HepG2 (cell line): ENCODE measurements around the gene TPRKB. TPM values are rescaled to one million over a fixed set of nuclear protein-coding genes. Genes with fewer than 3 reads are reported as not detected.

Experiments used
- ARNT2 ChIP-seq: sonication (generic); formaldehyde crosslinking; IDR thresholded peaks from 2 replicates; pipeline ENCODE4 v1.8.0; 2022; ENCODE audit warnings: mild to moderate bottlenecking, low read depth, missing genetic modification reagents, moderate library complexity
- ATF5 ChIP-seq: sonication (generic); formaldehyde crosslinking; IDR thresholded peaks from 2 replicates; pipeline ENCODE4 v1.4.0; 2020; ENCODE audit warnings: mild to moderate bottlenecking, low read depth, missing genetic modification reagents
- DMTF1 ChIP-seq: sonication (generic); formaldehyde crosslinking; IDR thresholded peaks from 2 replicates; pipeline ENCODE4 v1.4.0; 2020; ENCODE audit warnings: mild to moderate bottlenecking, missing genetic modification reagents
- ELF4 ChIP-seq: sonication (generic); formaldehyde crosslinking; IDR thresholded peaks from 2 replicates; pipeline ENCODE4 v1.5.0; 2020; ENCODE audit warnings: missing genetic modification reagents, mild to moderate bottlenecking, moderate library complexity, borderline replicate concordance
- FOXO1 ChIP-seq: sonication (generic); formaldehyde crosslinking; IDR thresholded peaks from 2 replicates; pipeline ENCODE4 v1.4.0; 2020; ENCODE audit warnings: missing genetic modification reagents
- HNRNPUL1 ChIP-seq: fragments of 200-400 bp; formaldehyde crosslinking; IDR thresholded peaks from 2 replicates; pipeline ENCODE4 v1.6.1; 2017; ENCODE audit warnings: low read depth, mild to moderate bottlenecking, low read length, moderate library complexity
- JUNB ChIP-seq: sonication (generic); formaldehyde crosslinking; IDR thresholded peaks from 2 replicates; pipeline ENCODE4 v1.8.0; 2022; ENCODE audit warnings: missing genetic modification reagents, mild to moderate bottlenecking, borderline replicate concordance
- JUND ChIP-seq: sonication (generic); formaldehyde crosslinking; IDR thresholded peaks from 2 replicates; pipeline ENCODE4 v1.8.0; 2022; ENCODE audit warnings: mild to moderate bottlenecking, missing genetic modification reagents
- MED13 ChIP-seq: sonication (generic); formaldehyde crosslinking; IDR thresholded peaks from 2 replicates; pipeline ENCODE4 v1.5.0; 2020; ENCODE audit warnings: missing genetic modification reagents
- NR0B2 ChIP-seq: sonication (generic); formaldehyde crosslinking; IDR thresholded peaks from 2 replicates; pipeline ENCODE4 v1.4.0; 2020; ENCODE audit warnings: mild to moderate bottlenecking, missing genetic modification reagents
- NR2F6 ChIP-seq, 2 experiments: IDR thresholded peaks; 2 replicates each; pipeline ENCODE4 v1.6.1; 2016; ENCODE audit warnings: antibody characterized with exemption in 1 of 2, mild to moderate bottlenecking in 1 of 2
- POLR2AphosphoS2 ChIP-seq: IDR thresholded peaks from 2 replicates; pipeline ENCODE4 v1.6.1; 2011; ENCODE audit warnings: low read depth, low read length, improper control_type of control experiment
- PTBP1 ChIP-seq: fragments of 200-400 bp; formaldehyde crosslinking; IDR thresholded peaks from 2 replicates; pipeline ENCODE4 v1.6.1; 2018; ENCODE audit warnings: low read length, low read depth; ENCODE audit not compliant: poor library complexity, severe bottlenecking
- REL ChIP-seq: sonication (generic); formaldehyde crosslinking; conservative IDR thresholded peaks from 2 replicates; pipeline ENCODE4 v1.8.0; 2022; ENCODE audit warnings: mild to moderate bottlenecking, missing genetic modification reagents, moderate library complexity
- RNF2 ChIP-seq: fragments of 450-650 bp; conservative IDR thresholded peaks from 2 replicates; pipeline ENCODE4 v1.6.1; 2016; ENCODE audit warnings: low read depth
- SCMH1 ChIP-seq: sonication (generic); formaldehyde crosslinking; IDR thresholded peaks from 2 replicates; pipeline ENCODE4 v1.9.0; 2021; ENCODE audit warnings: missing genetic modification reagents, mild to moderate bottlenecking, borderline replicate concordance
- ZBTB14 ChIP-seq: sonication (generic); formaldehyde crosslinking; IDR thresholded peaks from 2 replicates; pipeline ENCODE4 v1.4.0; 2020; ENCODE audit warnings: missing genetic modification reagents
- ZFP41 ChIP-seq: sonication (generic); formaldehyde crosslinking; IDR thresholded peaks from 2 replicates; pipeline ENCODE4 v1.4.0; 2020; ENCODE audit warnings: mild to moderate bottlenecking, missing genetic modification reagents, borderline replicate concordance
- ZFP62 ChIP-seq: sonication (generic); formaldehyde crosslinking; IDR thresholded peaks from 2 replicates; pipeline ENCODE4 v1.4.0; 2020; ENCODE audit warnings: missing genetic modification reagents
- ZNF251 ChIP-seq: sonication (generic); formaldehyde crosslinking; IDR thresholded peaks from 2 replicates; pipeline ENCODE4 v1.9.0; 2021; ENCODE audit warnings: mild to moderate bottlenecking, missing genetic modification reagents
- ZNF496 ChIP-seq: sonication (generic); formaldehyde crosslinking; IDR thresholded peaks from 2 replicates; pipeline ENCODE4 v1.8.1; 2023; ENCODE audit warnings: mild to moderate bottlenecking, moderate library complexity, missing genetic modification reagents; ENCODE audit not compliant: insufficient replicate concordance
- ZNF567 ChIP-seq: sonication (generic); formaldehyde crosslinking; IDR thresholded peaks from 2 replicates; pipeline ENCODE4 v1.8.1; 2023; ENCODE audit warnings: mild to moderate bottlenecking, missing genetic modification reagents, borderline replicate concordance
- ZNF737 ChIP-seq: sonication (generic); formaldehyde crosslinking; IDR thresholded peaks from 2 replicates; pipeline ENCODE4 v1.5.0; 2020; ENCODE audit warnings: missing genetic modification reagents, mild to moderate bottlenecking, borderline replicate concordance
- ZNF792 ChIP-seq: IDR thresholded peaks from 2 replicates; pipeline ENCODE4 v1.6.1; 2016
- ZSCAN21 ChIP-seq: sonication (generic); formaldehyde crosslinking; IDR thresholded peaks from 2 replicates; pipeline ENCODE4 v1.8.0; 2022; ENCODE audit warnings: mild to moderate bottlenecking, missing genetic modification reagents, moderate library complexity, borderline replicate concordance
- polyA plus RNA-seq, 8 experiments: library from polyadenylated mRNA; depleted of rRNA in 3 of 8; stranded (reverse) in 7 of 8; unstranded in 1 of 8; fragments of >200 nt; fragmentation: Illumina TruSeq in 4 of 8; extraction: Trizol in 4 of 8; gene quantifications; 2 replicates each; pipeline versions ENCODE4 v1.2.1 to v1.2.3, GENCODE V29; 2011 to 2016; ENCODE audit warnings: low read depth in 4 of 8, missing spikeins in 1 of 8, mixed read lengths in 1 of 8; ENCODE audit not compliant: insufficient read depth in 1 of 8
- total RNA-seq, 5 experiments: library from RNA; depleted of rRNA; stranded (reverse); fragments of >200 nt; fragmentation: Illumina TruSeq; extraction: Trizol; gene quantifications; 2 replicates each; pipeline ENCODE4 v1.2.3, GENCODE V29; 2016; ENCODE audit warnings: low read depth in 1 of 5

TPRKB gene
- total and polyA plus RNA-seq, 2 of the 13 experiments (the other 11 are each of a cell fraction or from before 2014, with no cell fraction given) = 32.0 to 58.0 TPM

- TF ChIP-seq ATF5 (CRISPR knock-in tag) (0 out of 2 replicates have a peak, but pooled peaks have one; percentile 70), RNF2 (no peak), JUNB (CRISPR knock-in tag) (no peak; the same call in 1 of the 2 replicates), ARNT2 (CRISPR knock-in tag) (no peak), DMTF1 (0 out of 2 replicates have a peak, but pooled peaks have one; percentile 53), NR2F6 (IDR thresholded peaks at IDR 0.05) (0 out of 2 replicates have a peak, but pooled peaks have one; percentile 17), NR2F6 (CRISPR knock-in tag; IDR thresholded peaks at IDR 0.05) (peak; percentile 67), FOXO1 (CRISPR knock-in tag) (peak; percentile 65; the same call in 1 of the 2 replicates), MED13 (no peak; the same call in 1 of the 2 replicates), ZSCAN21 (CRISPR knock-in tag) (peak; percentile 43; the same call in 1 of the 2 replicates), NR0B2 (CRISPR knock-in tag) (peak; percentile 78), ZNF792 (CRISPR knock-in tag) (peak; percentile 82), SCMH1 (no peak), ZNF496 (CRISPR knock-in tag) (no peak), PTBP1 (no peak), ELF4 (CRISPR knock-in tag) (peak; percentile 98), POLR2AphosphoS2 (0 out of 2 replicates have a peak, but pooled peaks have one; percentile 44), ZFP62 (CRISPR knock-in tag) (no peak), HNRNPUL1 (no peak), ZNF567 (CRISPR knock-in tag) (no peak; the same call in 1 of the 2 replicates), ZNF251 (CRISPR knock-in tag) (no peak), REL (peak; percentile 69), ZFP41 (CRISPR knock-in tag) (peak; percentile 33; the same call in 1 of the 2 replicates), ZBTB14 (no peak), ZNF737 (CRISPR knock-in tag) (peak; percentile 52; the same call in 1 of the 2 replicates), JUND (CRISPR knock-in tag) (no peak)
These were observed at the start of gene TPRKB (continued) for GRCh38 chr2:73736855-73737779.
